Loucy (cell line): ENCODE measurements around the gene ATOX1.
A peak's percentile ranks its signal among the peaks of the same experiment; 100 is the strongest.

ENCODE experiments used
- H2AFZ ChIP-seq: fragments of 200-600 bp; sonication (generic); 2 replicates; pipeline ENCODE4 v1.6.0; 2016; ENCODE audit warnings: antibody characterized with exemption, mild to moderate bottlenecking, low read length, moderate library complexity
- H3F3A ChIP-seq: fragments of 200-600 bp; 2 replicates; pipeline ENCODE4 v1.6.0; 2016; ENCODE audit warnings: antibody characterized with exemption, low read depth, mild to moderate bottlenecking
- H3K27me3 ChIP-seq: fragments of 200-600 bp; sonication (generic); 2 replicates; pipeline ENCODE4 v1.6.1; 2014; ENCODE audit warnings: low read length, mild to moderate bottlenecking; ENCODE audit not compliant: insufficient read depth, poor library complexity, severe bottlenecking
- H3K36me3 ChIP-seq: fragments of 200-600 bp; sonication (generic); 2 replicates; pipeline ENCODE4 v1.6.1; 2016; ENCODE audit warnings: low read length; ENCODE audit not compliant: insufficient read depth
- H3K4me1 ChIP-seq: fragments of 200-600 bp; sonication (generic); 2 replicates; pipeline ENCODE4 v1.5.1; 2014; ENCODE audit warnings: low read length, mild to moderate bottlenecking; ENCODE audit not compliant: insufficient read depth, poor library complexity, severe bottlenecking
- H3K4me2 ChIP-seq: fragments of 200-600 bp; sonication (generic); 2 replicates; pipeline ENCODE4 v1.6.0; 2014; ENCODE audit warnings: antibody characterized with exemption, low read length, low read depth, mild to moderate bottlenecking; ENCODE audit not compliant: poor library complexity, severe bottlenecking
- H3K4me3 ChIP-seq: fragments of 200-600 bp; sonication (generic); 2 replicates; pipeline ENCODE4 v1.5.1; 2014; ENCODE audit warnings: low read length, mild to moderate bottlenecking, mixed read lengths; ENCODE audit not compliant: poor library complexity, severe bottlenecking
- H3K79me2 ChIP-seq: fragments of 200-600 bp; sonication (generic); 2 replicates; pipeline ENCODE4 v1.6.1; 2014; ENCODE audit warnings: low read length; ENCODE audit not compliant: insufficient read depth
- H3K9ac ChIP-seq: fragments of 200-600 bp; sonication (generic); 2 replicates; pipeline ENCODE4 v1.6.0; 2014; ENCODE audit warnings: mild to moderate bottlenecking, low read depth, low read length, moderate library complexity; ENCODE audit not compliant: poor library complexity, severe bottlenecking
- H3K9me2 ChIP-seq: fragments of 200-600 bp; sonication (generic); replicated peaks from 2 replicates; pipeline ENCODE4 v1.6.1; 2016; ENCODE audit warnings: low read depth, low read length, mixed read lengths
- H3K9me3 ChIP-seq: fragments of 200-600 bp; sonication (generic); 2 replicates; pipeline ENCODE4 v1.6.1; 2014; ENCODE audit warnings: mild to moderate bottlenecking, antibody characterized with exemption, low read length, low read depth; ENCODE audit not compliant: insufficient read depth
- H4K20me1 ChIP-seq: fragments of 200-600 bp; sonication (generic); 2 replicates; pipeline ENCODE4 v1.6.0; 2014; ENCODE audit warnings: antibody characterized with exemption, low read length, mild to moderate bottlenecking; ENCODE audit not compliant: insufficient read depth, poor library complexity, severe bottlenecking
- EZH2phosphoT487 ChIP-seq: fragments of 200-600 bp; IDR thresholded peaks from 2 replicates; pipeline ENCODE4 v1.6.1; 2018; ENCODE audit warnings: antibody characterized with exemption, mild to moderate bottlenecking, moderate library complexity, borderline replicate concordance
- TF ChIP-seq, protein P1 (sequence below): fragments of 200-600 bp; sonication (generic); conservative IDR thresholded peaks from 2 replicates; pipeline ENCODE4 v1.5.1; 2014; ENCODE audit warnings: mild to moderate bottlenecking, antibody characterized with exemption, low read length

ATOX1 gene

DNA sequence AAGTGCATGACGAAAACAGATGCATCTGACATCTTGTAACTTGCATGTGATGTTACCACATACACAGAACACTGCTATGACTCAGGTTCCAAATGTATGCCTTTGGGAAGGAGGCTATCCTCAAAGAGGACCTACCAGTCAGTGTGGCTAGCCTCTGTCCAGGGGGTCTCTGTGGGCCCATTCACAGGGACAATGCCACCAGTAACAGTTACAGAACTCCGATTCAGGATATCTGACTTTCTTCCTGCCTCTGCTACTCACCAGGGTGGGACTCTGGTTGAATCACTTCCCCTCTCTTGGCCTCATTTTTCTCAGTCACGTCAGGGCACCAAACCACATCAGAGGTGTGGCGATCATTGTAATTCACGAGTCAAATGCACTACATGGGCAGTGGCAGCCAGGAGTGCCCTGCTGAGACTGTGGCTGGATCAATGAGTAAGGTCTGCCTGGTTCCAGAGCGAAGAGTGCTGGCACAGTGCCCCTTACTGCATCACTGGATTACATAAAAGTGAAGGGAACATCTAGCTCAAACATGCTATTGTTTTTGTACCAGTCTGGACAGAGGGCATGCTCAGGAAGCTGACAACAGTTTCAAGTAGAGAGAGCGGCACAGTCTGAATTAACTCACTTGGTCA, 13.2 kb downstream of the ATOX1 start:
- H2AFZ ChIP-seq, result no peak overlapping the region
- H3K79me2 ChIP-seq, result no peaks in the 10 kb centered on the region
- H3F3A ChIP-seq, result peaks cover 3% of the 10 kb centered on the region; the same call in 1 of the 2 replicates
- H4K20me1 ChIP-seq, result no peaks in the 10 kb centered on the region
- H3K4me3 ChIP-seq, result peak overlapping the region; percentile 36
- peaks cover 10% of the 10 kb centered on the region; the same call in 1 of the 2 replicates for H3K36me3 ChIP-seq
- H3K9me3 ChIP-seq, result no peaks in the 10 kb centered on the region
- no peaks in the 10 kb centered on the region for H3K9me2 ChIP-seq
- TF ChIP-seq EZH2phosphoT487, result no peak
- TF ChIP-seq, protein P1, sequence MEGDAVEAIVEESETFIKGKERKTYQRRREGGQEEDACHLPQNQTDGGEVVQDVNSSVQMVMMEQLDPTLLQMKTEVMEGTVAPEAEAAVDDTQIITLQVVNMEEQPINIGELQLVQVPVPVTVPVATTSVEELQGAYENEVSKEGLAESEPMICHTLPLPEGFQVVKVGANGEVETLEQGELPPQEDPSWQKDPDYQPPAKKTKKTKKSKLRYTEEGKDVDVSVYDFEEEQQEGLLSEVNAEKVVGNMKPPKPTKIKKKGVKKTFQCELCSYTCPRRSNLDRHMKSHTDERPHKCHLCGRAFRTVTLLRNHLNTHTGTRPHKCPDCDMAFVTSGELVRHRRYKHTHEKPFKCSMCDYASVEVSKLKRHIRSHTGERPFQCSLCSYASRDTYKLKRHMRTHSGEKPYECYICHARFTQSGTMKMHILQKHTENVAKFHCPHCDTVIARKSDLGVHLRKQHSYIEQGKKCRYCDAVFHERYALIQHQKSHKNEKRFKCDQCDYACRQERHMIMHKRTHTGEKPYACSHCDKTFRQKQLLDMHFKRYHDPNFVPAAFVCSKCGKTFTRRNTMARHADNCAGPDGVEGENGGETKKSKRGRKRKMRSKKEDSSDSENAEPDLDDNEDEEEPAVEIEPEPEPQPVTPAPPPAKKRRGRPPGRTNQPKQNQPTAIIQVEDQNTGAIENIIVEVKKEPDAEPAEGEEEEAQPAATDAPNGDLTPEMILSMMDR, result no peak
- H3K27me3 ChIP-seq, result no peaks in the 10 kb centered on the region
- H3K9ac ChIP-seq, result peak overlapping the region; percentile 36
- peaks cover 21% of the 10 kb centered on the region for H3K4me1 ChIP-seq
- peak overlapping the region; percentile 56 for H3K4me2 ChIP-seq

DNA sequence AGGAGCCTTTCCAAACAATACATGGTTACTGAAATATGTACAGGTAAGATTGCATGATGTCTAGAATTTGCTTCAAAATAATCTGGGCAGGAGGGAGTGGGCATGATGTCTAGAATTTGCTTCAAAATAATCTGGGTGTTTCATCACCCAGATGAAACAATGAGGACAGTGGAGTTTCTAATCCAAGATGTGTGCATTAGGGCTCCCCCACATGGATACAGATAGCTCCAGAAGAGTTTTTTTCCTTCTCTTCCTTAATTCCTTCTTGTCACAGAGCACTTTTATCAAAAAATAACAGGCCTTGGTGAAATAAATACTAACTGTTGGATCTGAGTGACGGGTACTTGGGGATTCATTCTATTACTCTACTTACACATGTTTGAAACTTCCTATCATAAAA, 14.9 kb downstream of the ATOX1 start:
- Histone ChIP-seq H3K9me2 (no peaks in the 10 kb centered on the region), H3K4me3 (no peak overlapping the region), H3K9ac (no peak overlapping the region), H3K4me2 (no peak overlapping the region), H3K36me3 (peaks cover 10% of the 10 kb centered on the region; the same call in 1 of the 2 replicates), H3F3A (peaks cover 3% of the 10 kb centered on the region; the same call in 1 of the 2 replicates), H3K4me1 (peaks cover 21% of the 10 kb centered on the region), H3K9me3 (no peaks in the 10 kb centered on the region), H3K79me2 (no peaks in the 10 kb centered on the region), H3K27me3 (no peaks in the 10 kb centered on the region), H2AFZ (no peak overlapping the region), H4K20me1 (no peaks in the 10 kb centered on the region)
- TF ChIP-seq, protein P1, result no peak
- TF ChIP-seq EZH2phosphoT487, result no peak

DNA sequence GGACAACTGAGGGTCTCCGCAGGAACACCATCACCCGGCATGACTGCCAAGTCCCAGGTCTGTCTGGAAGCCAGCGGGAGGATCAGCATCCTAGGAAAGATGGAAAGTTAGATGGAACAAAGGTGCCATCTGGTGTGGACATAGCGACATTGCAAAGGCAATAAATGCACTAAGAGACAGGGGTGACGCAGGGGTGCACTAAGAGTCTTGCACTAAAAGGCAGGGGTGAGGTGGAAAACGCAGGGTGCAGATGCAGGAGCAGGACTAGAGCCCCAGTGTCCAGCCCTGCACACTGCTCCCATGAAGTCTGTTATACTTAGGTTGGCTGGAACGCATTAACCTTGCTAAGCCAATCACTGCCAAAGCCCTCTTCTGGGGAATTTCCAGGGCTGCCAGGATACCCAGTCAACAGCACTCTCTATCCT, 15.5 kb downstream of the ATOX1 start:
- H3K27me3 ChIP-seq, result no peaks in the 10 kb centered on the region
- H3K4me2 ChIP-seq, result no peak overlapping the region
- no peaks in the 10 kb centered on the region for H3K79me2 ChIP-seq
- TF ChIP-seq, protein P1, result peak; percentile 69
- TF ChIP-seq EZH2phosphoT487, result no peak
- peaks cover 10% of the 10 kb centered on the region; the same call in 1 of the 2 replicates for H3K36me3 ChIP-seq
- H3F3A ChIP-seq, result peaks cover 3% of the 10 kb centered on the region; the same call in 1 of the 2 replicates
- peaks cover 21% of the 10 kb centered on the region for H3K4me1 ChIP-seq
- no peaks in the 10 kb centered on the region for H3K9me3 ChIP-seq
- no peaks in the 10 kb centered on the region for H4K20me1 ChIP-seq
- no peak overlapping the region for H3K4me3 ChIP-seq
- H2AFZ ChIP-seq, result no peak overlapping the region
- no peaks in the 10 kb centered on the region for H3K9me2 ChIP-seq
- H3K9ac ChIP-seq, result no peak overlapping the region
